Measurements from ENCODE around the gene ZCCHC7.
"Not testable (repeated sequence)": the region's sequence is repeated elsewhere in the genome, so short reads cannot be mapped to it uniquely, and the experiment has no call there.

ZCCHC7 gene

DNA sequence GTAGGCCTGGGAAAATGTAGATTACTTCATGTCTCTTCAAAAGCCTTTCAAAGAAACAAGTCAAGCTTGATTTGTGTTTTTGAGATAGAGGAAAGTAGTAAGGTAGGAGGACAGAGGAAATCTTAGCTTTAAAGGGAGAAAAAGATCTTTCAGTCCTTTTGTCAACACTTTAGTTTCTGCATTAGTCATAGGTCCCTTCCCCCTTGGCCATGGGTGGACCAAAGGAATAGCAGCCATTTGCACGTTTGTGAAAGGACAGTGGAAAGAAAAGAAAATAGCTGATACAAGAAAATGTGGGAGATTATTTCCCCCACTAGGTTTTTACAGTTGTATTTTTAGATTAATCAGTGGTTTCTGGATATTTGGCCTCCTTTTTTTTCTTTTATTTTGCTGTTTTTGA, 180.2 kb downstream of the ZCCHC7 start:
- DNase-seq, result no peak

DNA sequence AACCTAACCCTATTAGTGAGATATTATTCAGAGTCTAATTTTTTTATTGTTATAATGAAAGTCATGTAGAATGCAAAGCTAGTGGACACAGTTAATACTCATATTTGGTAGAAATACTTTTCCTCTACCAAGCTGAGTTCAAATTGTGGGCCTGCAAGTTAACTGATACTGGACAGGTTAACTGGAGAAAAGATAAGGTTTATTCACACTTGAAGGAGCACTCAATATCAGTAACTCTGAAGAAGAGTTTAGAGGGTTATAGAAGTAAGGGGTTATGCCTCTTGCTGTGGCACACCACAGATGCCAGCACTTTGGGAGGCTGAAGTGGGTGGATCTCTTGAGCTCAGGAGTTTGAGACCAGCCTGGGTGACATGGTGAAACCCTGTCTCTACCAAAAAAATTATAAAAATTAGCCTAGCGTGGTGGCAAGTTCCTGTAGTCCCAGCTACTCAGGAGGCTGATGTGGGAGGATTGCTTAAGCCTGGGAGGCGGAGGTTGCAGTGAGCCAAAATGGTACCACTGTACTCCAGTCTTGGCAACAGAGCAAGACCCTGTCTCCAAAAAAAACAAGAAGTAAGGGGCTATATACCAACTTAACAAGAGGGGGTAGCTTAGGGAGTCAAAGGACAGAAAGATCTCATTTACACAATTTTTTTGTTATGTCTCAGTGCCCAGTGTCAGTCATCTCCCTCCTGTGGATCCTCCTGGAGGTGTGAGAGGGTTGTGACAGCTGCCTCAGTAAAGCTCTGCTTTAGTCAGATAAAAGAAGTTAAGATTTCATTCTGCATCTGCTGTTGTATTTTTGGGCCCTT, 180.9 kb downstream of the ZCCHC7 start:
- DNase-seq, result no peak

GRCh38 chr9:37301854-37302172, 181.4 kb downstream of the ZCCHC7 start:
- no peak for DNase-seq

GRCh38 chr9:37302277-37302676, 181.9 kb downstream of the ZCCHC7 start:
- DNase-seq, result no peak

DNA sequence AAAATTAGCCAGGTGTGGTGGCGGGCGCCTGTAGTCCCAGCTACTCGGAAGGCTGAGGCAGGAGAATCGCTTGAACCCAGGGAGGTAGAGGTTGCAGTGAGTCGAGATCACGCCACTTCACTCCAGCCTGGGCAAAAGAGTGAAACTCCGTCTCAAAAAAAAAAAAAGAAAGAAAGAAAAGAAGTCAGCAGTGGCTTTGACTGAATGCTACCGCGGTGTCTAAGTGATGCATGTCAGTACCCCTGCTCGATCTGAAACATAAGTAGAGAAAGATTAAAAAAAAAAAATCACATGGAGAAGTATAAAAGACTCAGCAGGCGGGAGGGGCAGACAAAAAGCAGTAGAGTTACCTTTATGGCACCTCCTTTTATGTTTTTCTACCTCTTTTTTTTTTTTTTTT, 182.9 kb downstream of the ZCCHC7 start:
- not testable (repeated sequence) for DNase-seq

- peak in 1 of 2 donors; percentile 13 for DNase-seq
Measured at GRCh38 chr9:37309136-37309535, 188.8 kb downstream of the ZCCHC7 start.

GRCh38 chr9:37311938-37312708, 191.7 kb downstream of the ZCCHC7 start:
- no peak for DNase-seq

DNA sequence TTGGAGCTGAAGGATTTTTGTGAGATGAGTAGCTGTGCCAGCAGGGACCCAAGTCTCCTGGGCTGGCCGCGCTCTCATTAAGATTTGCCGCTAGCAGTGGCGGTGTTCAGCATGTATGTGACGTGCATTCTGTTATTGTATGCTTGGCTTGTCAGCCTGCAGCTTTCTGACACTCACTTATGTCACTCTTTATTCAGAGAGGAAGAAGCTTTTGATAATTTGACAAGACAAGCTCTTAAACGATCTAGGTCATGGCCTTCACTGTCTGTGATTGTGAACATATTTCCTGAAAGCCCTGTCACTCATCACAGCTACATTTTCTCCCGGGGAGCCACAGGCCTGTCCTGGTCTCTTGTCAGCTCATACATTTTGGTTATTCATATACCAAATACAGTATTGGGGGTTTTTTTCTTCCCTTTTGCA, 203.9 kb downstream of the ZCCHC7 start:
- DNase-seq, result no peak

GRCh38 chr9:37324691-37325490, 204.5 kb downstream of the ZCCHC7 start:
- no peak for DNase-seq

- no peak for DNase-seq
Measured at GRCh38 chr9:37325778-37326177, 205.4 kb downstream of the ZCCHC7 start.

DNA sequence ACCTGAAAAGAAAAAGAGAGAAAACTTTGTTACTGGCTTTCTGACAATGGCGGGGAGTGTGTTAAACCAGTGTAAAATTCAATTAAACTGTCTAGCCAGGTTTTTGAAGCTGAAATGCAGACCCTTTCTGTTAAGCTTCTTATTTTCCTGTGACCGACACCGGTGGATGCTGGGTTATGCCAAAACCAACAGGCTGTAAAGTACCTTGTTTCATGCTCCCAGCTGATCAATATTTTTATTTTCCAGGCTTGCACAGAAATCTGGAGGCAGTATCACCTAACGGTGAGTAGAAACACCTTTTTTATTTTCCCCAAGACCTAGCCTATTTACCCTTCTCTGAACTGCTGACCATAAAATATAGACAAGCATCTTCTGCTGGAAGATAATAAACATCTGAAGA, 207.2 kb downstream of the ZCCHC7 start:
- no peak for DNase-seq

- DNase-seq, result no peak
Measured at GRCh38 chr9:37328556-37329227, 208.3 kb downstream of the ZCCHC7 start.

DNA sequence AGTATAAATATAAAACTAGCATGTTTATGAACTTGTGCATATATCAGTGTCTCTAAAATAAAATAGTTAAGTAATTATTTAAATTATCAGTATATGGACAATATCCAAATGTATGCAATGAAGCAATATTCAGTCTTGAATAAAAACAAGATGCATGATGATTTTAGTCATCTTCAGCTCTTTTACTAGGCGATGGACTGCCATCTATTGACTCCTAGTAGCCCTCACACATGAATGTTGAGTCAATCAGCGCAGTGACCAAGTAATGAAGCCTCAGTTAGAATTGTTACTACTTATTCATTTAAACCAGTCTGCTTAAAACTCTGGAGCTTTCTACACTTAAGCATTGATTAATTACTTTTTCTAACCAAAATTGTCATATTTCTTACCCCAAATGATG, 209.2 kb downstream of the ZCCHC7 start:
- no peak for DNase-seq

GRCh38 chr9:37331871-37332270, 211.5 kb downstream of the ZCCHC7 start:
- no peak for DNase-seq

- DNase-seq, result no peak
Measured at GRCh38 chr9:37332578-37332977, 212.2 kb downstream of the ZCCHC7 start.

DNA sequence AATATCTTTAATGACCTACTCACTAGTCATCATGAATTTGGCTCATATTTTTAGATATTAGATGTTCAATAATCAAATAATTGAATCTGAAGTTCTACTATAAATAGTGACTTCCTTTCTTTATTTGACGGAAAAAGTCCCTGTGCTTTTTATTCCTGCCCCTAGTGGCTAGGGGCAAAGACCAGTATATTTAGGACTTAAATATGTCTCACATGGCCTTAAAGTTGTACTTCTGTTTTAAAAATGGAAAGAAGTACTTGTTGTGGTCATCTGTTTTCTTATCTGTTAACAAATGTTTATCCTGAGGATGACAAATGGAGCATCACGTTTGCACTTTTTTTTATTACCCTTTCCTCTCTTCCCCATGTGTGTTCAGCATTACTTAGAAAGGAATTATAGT, 212.9 kb downstream of the ZCCHC7 start:
- DNase-seq, result no peak

- no peak for DNase-seq
Measured at GRCh38 chr9:37335238-37335637, 214.9 kb downstream of the ZCCHC7 start.

- no peak for DNase-seq
Measured at GRCh38 chr9:37336150-37336549, 215.8 kb downstream of the ZCCHC7 start.

- DNase-seq, result no peak
Measured at GRCh38 chr9:37337301-37337890, 217.0 kb downstream of the ZCCHC7 start.

- DNase-seq, result no peak
Measured at GRCh38 chr9:37338218-37338617, 217.8 kb downstream of the ZCCHC7 start.

DNA sequence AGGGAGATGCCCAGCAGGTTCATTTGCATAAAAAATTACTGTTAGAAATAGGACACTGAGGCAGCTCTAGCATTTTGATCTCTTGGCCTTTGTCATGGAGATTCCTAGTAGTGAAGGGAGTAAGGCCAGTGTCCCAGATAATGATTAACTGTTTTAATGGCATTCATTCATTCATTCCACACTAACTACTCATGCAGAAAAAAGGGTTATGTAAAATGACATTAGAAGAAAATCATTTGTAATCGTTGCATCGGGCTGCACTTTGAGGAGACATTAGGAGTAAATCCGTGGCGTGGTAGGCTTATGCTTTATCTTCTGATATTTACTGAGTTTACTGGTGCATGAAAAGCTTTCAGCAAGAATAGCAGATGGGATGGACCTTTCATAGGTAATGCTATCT, 219.5 kb downstream of the ZCCHC7 start:
- no peak for DNase-seq

DNA sequence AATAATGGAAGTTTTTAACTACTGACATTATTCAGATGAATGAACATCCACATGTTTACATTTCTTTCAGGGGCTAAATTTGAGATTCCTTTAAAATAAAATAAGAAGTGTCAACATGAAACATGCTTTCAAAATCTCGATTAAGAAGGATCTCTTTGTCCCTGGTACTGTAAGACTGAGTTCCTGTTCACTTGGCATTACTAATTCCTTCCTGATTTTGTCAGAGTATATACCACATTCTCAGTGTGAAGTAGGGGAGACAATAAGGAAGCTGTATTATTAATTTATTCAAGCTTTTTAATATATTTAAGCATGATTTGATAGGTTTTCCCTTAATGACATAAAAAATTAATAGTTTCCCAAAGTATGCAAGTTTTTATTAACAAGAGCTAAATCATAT, 220.6 kb downstream of the ZCCHC7 start:
- no peak for DNase-seq

- no peak for DNase-seq
Measured at GRCh38 chr9:37341704-37342103, 221.3 kb downstream of the ZCCHC7 start.

All from stimulated activated CD4-positive, alpha-beta T cell treated with anti-CD3 and anti-CD28 coated beads, Interleukin-2, amount 100 ng/mL, for 24 hours (primary cell).